Tracheal epithelial cell (primary cell): ENCODE measurements around the gene THAP12. TPM values are rescaled to one million over a fixed set of nuclear protein-coding genes. Genes with fewer than 3 reads are reported as not detected.

Experiments used
- total RNA-seq: library from RNA; depleted of rRNA; stranded (reverse); fragments of >200 nt; gene quantifications from 2 replicates; pipeline ENCODE4 v1.2.1, GENCODE V29; 2014

Gene THAP12, protein sequence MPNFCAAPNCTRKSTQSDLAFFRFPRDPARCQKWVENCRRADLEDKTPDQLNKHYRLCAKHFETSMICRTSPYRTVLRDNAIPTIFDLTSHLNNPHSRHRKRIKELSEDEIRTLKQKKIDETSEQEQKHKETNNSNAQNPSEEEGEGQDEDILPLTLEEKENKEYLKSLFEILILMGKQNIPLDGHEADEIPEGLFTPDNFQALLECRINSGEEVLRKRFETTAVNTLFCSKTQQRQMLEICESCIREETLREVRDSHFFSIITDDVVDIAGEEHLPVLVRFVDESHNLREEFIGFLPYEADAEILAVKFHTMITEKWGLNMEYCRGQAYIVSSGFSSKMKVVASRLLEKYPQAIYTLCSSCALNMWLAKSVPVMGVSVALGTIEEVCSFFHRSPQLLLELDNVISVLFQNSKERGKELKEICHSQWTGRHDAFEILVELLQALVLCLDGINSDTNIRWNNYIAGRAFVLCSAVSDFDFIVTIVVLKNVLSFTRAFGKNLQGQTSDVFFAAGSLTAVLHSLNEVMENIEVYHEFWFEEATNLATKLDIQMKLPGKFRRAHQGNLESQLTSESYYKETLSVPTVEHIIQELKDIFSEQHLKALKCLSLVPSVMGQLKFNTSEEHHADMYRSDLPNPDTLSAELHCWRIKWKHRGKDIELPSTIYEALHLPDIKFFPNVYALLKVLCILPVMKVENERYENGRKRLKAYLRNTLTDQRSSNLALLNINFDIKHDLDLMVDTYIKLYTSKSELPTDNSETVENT
- 41.7 and 46.0 TPM in 2 replicates for total RNA-seq

DNA sequence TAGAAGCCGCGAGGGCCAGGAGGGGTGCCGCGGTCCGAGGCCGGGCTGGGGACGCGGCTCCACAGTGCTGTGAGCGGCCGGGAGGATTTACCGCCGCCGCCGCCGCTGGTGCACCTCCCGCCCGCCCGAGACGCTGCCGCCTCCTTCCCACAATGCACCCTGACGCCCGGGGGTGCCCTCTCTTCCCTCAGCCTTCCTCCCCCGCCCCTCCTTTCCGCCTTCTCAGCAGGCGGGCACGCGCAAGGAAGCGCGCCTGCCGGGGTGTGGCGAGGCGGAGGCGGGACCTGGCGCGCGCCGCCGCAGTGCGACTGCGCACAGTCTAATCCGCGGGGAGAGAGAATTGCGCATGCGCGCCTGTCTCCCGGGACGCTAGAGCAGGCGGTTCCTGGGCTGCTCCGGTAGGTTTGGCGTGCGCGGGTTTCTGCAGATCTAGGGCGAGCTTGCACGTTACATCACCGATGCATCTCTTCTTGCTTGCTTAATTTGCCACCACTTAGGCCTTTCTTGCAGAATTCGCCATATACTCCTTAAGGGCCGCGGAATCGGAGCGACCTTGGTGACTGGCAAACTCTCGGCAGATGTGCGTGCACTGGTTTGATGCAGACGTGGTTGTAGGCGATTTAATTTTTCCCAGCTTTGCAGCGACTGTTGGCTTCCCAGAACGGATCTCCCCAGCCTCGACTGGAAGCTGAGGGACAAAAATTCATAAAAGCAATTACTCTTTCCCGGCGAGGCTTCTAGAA lies at the start of gene THAP12, which contains the start of gene GVQW3:
TSS of gene THAP12 (minus strand) at position 156 of the 743 bp plus-strand sequence. CDS start 296 bp downstream, outside the sequence.
TSS of gene GVQW3 (plus strand) at position 347 of the 743 bp plus-strand sequence. CDS start 506 bp downstream, outside the sequence.

Other genes starting within 250 kb of the THAP12 start
- under 0.01 TPM in 1 of 2 replicates, not detected in the other for gene WNT11, start 174.6 kb downstream of the THAP12 start, total RNA-seq
- 0.43 and 1.9 TPM in 2 replicates for gene GVQW3, start 191 bp upstream of the THAP12 start, total RNA-seq
- 4.1 and 6.4 TPM in 2 replicates for gene EMSY, start 63.9 kb upstream of the THAP12 start, total RNA-seq